Choroid plexus epithelial cell (primary cell): ENCODE results near the gene GBE1.

ENCODE experiments used
- DNase-seq: peaks from one replicate; pipeline ENCODE4 v3.0.0-alpha.2; 2010; ENCODE audit warnings: low read depth
- H3K4me3 ChIP-seq: 2 replicates; pipeline ENCODE4 v1.5.1; 2011; ENCODE audit warnings: low read depth, mild to moderate bottlenecking, control low read depth, low read length, moderate library complexity
- TF ChIP-seq, protein P1 (sequence below): conservative IDR thresholded peaks from 2 replicates; pipeline ENCODE4 v1.5.1; 2011; ENCODE audit warnings: low read depth, mild to moderate bottlenecking, control low read depth, inconsistent platforms, low read length, moderate library complexity

GBE1 gene

GRCh38 chr3:81470524-81471278, 290.7 kb downstream of the GBE1 start:
- no peak overlapping the region for H3K4me3 ChIP-seq
- TF ChIP-seq, protein P1, sequence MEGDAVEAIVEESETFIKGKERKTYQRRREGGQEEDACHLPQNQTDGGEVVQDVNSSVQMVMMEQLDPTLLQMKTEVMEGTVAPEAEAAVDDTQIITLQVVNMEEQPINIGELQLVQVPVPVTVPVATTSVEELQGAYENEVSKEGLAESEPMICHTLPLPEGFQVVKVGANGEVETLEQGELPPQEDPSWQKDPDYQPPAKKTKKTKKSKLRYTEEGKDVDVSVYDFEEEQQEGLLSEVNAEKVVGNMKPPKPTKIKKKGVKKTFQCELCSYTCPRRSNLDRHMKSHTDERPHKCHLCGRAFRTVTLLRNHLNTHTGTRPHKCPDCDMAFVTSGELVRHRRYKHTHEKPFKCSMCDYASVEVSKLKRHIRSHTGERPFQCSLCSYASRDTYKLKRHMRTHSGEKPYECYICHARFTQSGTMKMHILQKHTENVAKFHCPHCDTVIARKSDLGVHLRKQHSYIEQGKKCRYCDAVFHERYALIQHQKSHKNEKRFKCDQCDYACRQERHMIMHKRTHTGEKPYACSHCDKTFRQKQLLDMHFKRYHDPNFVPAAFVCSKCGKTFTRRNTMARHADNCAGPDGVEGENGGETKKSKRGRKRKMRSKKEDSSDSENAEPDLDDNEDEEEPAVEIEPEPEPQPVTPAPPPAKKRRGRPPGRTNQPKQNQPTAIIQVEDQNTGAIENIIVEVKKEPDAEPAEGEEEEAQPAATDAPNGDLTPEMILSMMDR: no peak
- no peak for DNase-seq

DNA sequence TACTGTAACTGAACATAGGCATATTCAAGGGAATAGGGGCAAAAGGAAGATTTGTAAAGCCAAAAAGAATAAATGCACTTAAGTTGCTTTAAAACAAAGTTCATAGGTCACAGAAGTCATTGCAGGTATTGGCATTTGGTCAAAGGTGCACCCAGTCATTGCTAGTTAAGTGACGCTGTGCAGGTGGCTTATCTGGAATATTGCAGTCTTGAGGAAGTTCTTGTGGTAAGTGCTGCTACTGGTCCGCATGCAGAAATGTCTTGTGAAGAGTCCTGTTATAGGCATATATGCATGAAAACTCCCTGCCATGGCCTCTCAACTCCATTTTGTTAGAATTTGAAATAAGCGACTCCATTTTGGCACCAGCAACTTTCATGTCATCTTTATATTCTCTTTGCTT, 293.1 kb downstream of the GBE1 start:
- no peak overlapping the region for H3K4me3 ChIP-seq
- no peak for DNase-seq
- TF ChIP-seq, protein P1: no peak

GRCh38 chr3:81466201-81466560, 295.3 kb downstream of the GBE1 start:
- H3K4me3 ChIP-seq: no peak overlapping the region
- no peak for DNase-seq
- TF ChIP-seq, protein P1: no peak

GRCh38 chr3:81465510-81466200, 295.8 kb downstream of the GBE1 start:
- DNase-seq: no peak
- H3K4me3 ChIP-seq: no peak overlapping the region
- TF ChIP-seq, protein P1: no peak

- no peak overlapping the region for H3K4me3 ChIP-seq
- TF ChIP-seq, protein P1: no peak
- no peak for DNase-seq
These were observed 297.7 kb downstream of the GBE1 start for GRCh38 chr3:81463781-81464180.

- TF ChIP-seq, protein P1: no peak
- DNase-seq: no peak
- H3K4me3 ChIP-seq: no peak overlapping the region
These were observed 298.5 kb downstream of the GBE1 start for GRCh38 chr3:81462921-81463320.

GRCh38 chr3:81459733-81460132, 301.7 kb downstream of the GBE1 start:
- DNase-seq: no peak
- TF ChIP-seq, protein P1: no peak
- H3K4me3 ChIP-seq: no peak overlapping the region
